ENCODE data around the gene USP34.
A peak's percentile ranks its signal among the peaks of the same experiment; 100 is the strongest.
"Not testable (repeated sequence)": the region's sequence is repeated elsewhere in the genome, so short reads cannot be mapped to it uniquely, and the experiment has no call there.

The USP34 gene

DNA sequence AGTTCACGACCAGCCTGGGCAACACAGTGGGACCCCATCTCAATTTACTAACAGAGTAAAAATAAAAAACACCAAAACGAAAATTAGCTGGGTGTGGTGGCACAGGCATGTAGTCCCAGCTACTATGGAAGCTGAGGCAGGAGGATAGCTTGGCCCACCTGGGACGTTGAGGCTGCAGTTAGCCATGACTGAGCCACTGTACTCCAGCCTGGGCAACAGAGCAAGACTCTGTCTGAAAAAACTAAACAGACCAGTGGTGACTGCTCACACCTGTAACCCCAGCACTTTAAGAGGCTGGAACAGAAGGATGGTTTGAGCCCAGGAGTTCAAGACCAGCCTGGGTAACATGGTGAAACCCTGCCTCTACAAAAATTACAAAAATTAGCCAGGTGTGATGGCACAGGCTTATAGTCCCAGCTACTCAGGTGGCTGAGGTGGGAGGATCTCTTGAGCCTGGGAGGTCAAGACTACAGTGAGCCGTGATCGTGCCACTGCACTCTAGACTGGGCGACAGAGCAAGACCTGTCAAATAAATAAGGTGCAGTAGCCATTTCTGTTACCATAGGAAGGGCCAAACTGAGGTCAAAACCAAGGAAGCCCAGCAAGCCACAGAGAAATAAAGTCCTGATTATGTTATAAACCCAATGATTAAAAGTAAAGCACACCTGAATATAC, 14.0 kb downstream of the USP34 start:
- DNase-seq: no peak

DNA sequence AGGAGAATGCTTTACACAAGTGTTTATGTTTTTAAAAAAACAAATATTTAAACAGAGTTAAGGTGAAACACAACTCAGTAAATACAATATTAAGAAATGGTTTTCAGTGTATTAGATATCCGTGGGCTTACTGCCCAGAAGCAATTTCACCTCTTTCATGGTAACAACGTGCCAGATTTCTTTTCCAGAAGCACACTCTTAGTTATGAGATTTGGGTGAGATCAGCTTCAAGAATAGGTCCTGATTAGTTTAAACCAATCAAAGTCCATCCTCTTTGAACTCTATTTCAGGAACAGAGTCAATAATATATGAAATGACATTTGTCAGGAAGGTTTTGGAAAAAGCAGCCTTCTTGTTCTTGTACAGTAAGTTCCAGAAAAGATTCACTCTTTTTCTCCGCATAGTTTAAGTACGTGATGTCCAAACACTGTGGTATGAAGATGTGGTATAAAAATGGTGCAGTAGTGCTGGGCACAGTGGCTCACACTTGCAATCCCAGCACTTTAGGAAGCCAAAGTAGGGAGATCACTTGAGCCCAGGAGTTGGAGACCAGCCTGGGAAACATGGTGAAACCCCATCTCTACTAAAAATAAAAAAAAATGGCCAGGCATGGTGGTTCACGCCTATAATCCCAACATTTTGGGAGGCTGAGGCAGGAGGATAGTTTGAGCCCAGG, 14.7 kb downstream of the USP34 start:
- no peak for DNase-seq

DNA sequence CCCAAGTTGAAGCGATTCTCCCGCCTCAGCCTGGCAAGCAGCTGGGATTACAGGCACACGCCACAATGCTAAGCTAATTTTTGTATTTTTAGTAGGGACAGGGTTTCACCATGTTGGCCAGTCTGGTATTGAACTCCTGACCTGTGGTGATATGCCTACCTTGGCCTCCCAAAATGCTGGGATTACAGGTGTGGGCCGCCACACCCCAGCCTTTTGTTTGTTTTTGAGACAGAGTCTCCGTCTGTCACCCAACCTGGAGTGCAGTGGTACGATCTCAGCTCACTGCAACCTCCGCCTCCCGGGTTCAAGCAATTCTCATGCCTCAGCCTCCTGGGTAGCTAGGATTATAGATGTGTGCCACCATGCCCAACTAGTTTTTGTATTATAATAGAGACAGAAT, 15.9 kb downstream of the USP34 start:
- DNase-seq: not testable (repeated sequence)

DNA sequence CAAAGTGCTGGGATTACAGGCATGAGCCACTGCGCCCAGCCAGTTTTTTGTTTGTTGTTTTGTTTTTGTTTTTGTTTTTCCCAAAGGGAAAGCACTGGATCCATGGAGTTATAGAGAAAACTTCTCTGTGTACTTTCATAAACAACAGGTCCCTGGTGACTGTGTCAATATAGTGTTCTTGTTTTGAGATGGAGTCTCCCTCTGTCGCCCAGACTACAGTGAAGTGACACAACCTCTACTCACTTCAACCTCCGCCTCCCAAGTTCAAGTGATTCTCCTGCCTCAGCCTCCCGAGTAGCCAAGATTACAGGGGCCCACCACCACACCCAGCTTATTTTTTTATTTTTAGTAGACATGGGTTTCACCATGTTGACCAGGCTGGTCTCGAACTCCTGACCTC, 16.5 kb downstream of the USP34 start:
- no peak for DNase-seq

GRCh38 chr2:61452392-61452791, 18.5 kb downstream of the USP34 start:
- no peak for DNase-seq

DNA sequence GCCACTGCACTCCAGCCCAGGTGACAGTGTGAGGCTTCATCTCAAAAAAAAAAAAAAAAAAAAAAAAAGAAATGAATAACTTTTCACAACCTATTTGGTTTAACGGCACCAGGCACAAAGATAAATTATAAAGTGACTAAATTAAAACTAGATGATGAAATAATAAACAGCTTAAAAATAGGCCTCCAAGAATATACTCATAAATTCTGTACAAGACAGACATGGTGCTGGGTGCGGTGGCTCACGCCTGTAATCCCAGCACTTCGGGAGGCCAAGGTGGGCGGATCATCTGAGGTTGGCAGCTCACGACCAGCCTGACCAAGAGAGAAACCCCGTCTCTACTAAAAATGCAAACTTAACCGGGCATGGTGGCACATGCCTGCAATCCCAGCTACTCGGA, 19.7 kb downstream of the USP34 start:
- DNase-seq: no peak

DNA sequence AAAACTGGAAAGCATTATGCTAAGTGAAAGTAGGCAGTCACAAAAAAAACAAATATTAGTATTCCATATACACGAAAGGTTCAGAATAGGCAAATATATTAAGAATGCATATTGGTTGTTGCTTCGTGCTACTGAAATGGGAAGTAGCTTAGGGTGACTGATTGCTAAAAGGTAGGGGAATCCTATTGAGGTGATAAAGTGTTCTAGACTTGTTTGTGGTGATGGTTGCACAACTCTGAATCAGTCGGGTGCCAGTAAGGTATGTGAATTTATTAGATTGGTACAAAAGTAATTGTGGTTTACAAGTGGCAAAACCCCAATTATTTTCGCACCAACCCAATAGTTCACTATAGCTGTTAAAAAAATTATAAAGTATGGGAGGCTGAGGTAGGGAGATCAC, 20.7 kb downstream of the USP34 start:
- DNase-seq: no peak

DNA sequence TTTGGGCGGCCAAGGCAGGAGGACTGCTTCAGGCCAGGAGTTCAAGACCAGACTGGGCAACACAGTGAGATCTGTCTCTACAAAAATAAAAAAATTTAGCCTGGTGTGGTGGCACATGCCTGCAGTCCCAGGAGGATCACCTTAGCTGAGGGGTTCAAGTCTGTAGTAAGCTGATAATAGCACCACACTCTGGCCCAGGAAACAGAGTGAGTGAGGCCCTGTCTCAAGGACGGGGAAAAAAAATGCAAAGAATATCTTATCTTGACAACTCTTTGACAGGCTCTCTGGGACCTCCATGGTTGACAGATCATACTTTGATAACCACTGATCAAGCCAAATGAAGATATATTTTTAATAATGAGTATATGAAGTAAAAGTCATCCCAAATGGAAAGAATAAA, 22.7 kb downstream of the USP34 start:
- DNase-seq: no peak

DNA sequence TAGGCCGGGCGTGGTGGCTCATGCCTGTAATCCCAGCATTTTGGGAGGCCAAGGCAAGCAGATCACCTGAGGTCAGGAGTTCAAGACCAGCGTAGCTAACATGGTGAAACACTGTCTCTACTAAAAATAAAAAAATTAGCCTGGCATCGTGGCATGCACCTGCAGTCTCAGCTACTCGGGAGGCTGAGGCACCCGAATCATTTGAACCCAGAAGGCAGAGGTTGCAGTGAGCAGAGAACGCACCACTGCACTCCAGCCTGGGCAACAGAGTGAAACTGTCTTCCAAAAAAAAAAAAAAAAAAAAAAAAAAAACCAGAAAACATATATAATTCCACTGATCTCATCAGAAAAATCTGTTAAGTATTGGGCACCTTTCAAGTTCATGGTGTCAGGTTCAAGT, 23.9 kb downstream of the USP34 start:
- not testable (repeated sequence) for DNase-seq

GRCh38 chr2:61443342-61444041, 27.4 kb downstream of the USP34 start:
- peak; percentile 83 for DNase-seq

GRCh38 chr2:61439241-61440002, 31.5 kb downstream of the USP34 start:
- DNase-seq: no peak

- DNase-seq: no peak
Measured at GRCh38 chr2:61438670-61439069, 32.2 kb downstream of the USP34 start.

GRCh38 chr2:61437170-61437569, 33.7 kb downstream of the USP34 start:
- no peak for DNase-seq

GRCh38 chr2:61436092-61436491, 34.8 kb downstream of the USP34 start:
- no peak for DNase-seq

DNA sequence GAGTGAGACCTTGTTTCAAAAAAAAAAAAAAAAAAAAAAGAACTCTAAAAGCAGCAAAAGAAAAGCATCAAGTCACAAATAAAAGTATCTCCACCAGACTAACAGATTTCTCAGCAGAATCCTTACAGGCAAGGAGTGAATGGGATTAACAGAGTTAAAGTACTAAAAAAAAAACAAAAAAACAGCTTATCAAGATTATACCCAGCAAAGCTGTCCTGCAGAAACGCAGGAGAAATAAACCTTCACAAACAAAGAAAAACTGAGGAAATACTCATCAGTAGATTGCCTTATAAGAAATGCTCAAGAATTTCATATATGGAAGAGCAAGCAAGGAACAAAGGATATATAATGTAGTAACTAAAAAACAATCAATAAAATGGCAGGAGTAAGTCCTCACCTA, 35.6 kb downstream of the USP34 start:
- no peak for DNase-seq

DNA sequence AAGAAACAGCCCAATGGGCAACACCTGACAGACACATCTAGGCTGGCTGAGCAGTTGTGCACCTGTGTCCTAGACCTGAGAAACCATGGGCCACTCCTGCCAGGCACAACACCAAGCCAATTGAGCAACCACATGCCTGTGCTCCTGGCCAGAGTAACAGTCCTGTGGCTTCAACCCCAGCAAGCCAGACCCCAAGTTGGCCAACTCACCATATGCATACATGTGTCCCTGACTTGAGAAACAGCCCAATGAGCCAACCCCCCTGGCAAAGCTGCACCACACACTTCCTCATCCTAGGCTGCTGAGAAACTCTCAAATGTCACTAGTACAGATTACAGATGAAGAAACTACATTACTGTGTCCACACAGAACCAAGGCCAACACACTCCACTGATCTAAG, 36.6 kb downstream of the USP34 start:
- DNase-seq: peak; percentile 70

- no peak for DNase-seq
Measured at GRCh38 chr2:61433606-61434005, 37.3 kb downstream of the USP34 start.

GRCh38 chr2:61432990-61433389, 37.9 kb downstream of the USP34 start:
- no peak for DNase-seq

- DNase-seq: no peak
Measured at GRCh38 chr2:61431345-61431744, 39.5 kb downstream of the USP34 start.

GRCh38 chr2:61426267-61426897, 44.5 kb downstream of the USP34 start:
- no peak for DNase-seq

DNA sequence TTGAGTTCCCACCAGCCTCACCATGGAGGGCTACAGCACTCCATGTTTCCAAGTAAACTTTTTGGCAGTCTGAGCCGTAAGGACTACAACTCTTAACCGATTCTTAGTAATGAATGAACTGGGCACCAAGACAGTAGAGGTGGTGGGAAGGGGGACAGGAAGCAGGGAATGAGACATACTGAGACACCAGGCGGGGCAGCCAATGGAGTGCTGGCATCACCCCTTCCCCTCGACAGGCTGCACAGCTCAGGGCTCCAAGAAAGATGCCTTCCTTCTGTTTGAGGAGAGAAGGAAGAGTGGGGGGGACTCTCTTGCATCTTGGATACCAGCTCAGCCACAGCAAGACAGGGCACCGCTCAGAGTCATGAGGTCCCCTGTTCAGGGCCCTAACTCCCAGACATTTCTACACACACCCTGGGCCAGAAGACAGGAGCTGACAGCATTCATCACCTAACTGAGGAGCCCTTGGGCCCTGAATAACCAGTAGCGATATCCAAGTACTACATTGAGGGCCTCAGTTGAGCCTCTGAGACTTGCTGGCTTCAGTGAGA, 45.2 kb downstream of the USP34 start:
- no peak for DNase-seq

DNA sequence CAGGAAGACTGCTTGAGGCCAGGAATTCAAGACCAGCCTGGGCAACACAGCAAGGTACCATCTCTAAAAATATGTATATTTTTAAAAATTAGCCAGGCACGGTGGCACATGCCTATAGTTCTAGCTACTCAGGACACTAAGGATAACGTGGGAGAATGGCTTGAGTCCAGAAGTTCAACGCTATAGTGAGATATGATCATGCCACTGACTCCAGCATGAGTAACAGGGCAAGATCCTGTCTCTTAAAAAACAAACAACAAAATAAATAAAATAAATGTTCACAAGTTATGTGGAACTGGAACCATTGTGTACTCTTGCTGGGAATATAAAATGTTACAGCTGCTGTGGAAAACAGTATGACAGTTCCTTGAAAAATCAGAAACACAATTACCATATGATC, 47.2 kb downstream of the USP34 start:
- no peak for DNase-seq

- no peak for DNase-seq
Measured at GRCh38 chr2:61421611-61422010, 49.3 kb downstream of the USP34 start.

All from SIG-M5 (cell line).